GM21723 (cell line): Measurements from ENCODE around the gene SEMA4C.
"Not testable (repeated sequence)": the region's sequence is repeated elsewhere in the genome, so short reads cannot be mapped to it uniquely, and the experiment has no call there.

ENCODE experiments used
- ATAC-seq: cut with Tn5 transposase; IDR thresholded peaks from one replicate; pipeline ENCODE4 v1.9.1; 2021; ENCODE audit warnings: mild to moderate bottlenecking, moderate library complexity; ENCODE audit not compliant: unreplicated experiment

SEMA4C gene

GRCh38 chr2:96866986-96867755 lies 2.7 kb downstream of the SEMA4C start:
- no peak for ATAC-seq

GRCh38 chr2:96866586-96866985 lies 3.3 kb downstream of the SEMA4C start:
- ATAC-seq = no peak

- ATAC-seq = no peak
Measured at GRCh38 chr2:96866149-96866548, 3.7 kb downstream of the SEMA4C start.

- no peak for ATAC-seq
Measured at GRCh38 chr2:96865654-96866053, 4.2 kb downstream of the SEMA4C start.

- ATAC-seq = no peak
Measured at GRCh38 chr2:96864343-96865091, 5.4 kb downstream of the SEMA4C start.

GRCh38 chr2:96863575-96864342 lies 6.1 kb downstream of the SEMA4C start:
- ATAC-seq = no peak

- not testable (repeated sequence) for ATAC-seq
Measured at GRCh38 chr2:96863056-96863455, 6.8 kb downstream of the SEMA4C start.

- ATAC-seq = no peak
Measured at GRCh38 chr2:96861074-96861473, 8.8 kb downstream of the SEMA4C start.

GRCh38 chr2:96860065-96861029 lies 9.5 kb downstream of the SEMA4C start:
- no peak for ATAC-seq

GRCh38 chr2:96859681-96860064 lies 10.2 kb downstream of the SEMA4C start:
- ATAC-seq = no peak

GRCh38 chr2:96859099-96859649 lies 10.7 kb downstream of the SEMA4C start:
- no peak for ATAC-seq

GRCh38 chr2:96857667-96858372 lies 12.1 kb downstream of the SEMA4C start, which contains the start of gene ANKRD39:
Gene ANKRD39, minus strand, starts transcription at chr2:96858016. Its CDS starts 29 bp downstream, at chr2:96857987.
- peak; percentile 93 for ATAC-seq

GRCh38 chr2:96856776-96857666 lies 12.9 kb downstream of the SEMA4C start:
- peak; percentile 36 for ATAC-seq

GRCh38 chr2:96853321-96853720 lies 16.6 kb downstream of the SEMA4C start:
- no peak for ATAC-seq

GRCh38 chr2:96852667-96853066 lies 17.2 kb downstream of the SEMA4C start:
- ATAC-seq = no peak

GRCh38 chr2:96848264-96848663 lies 21.6 kb downstream of the SEMA4C start:
- no peak for ATAC-seq

- ATAC-seq = no peak
Measured at GRCh38 chr2:96847586-96847985, 22.3 kb downstream of the SEMA4C start.

- ATAC-seq = no peak
Measured at GRCh38 chr2:96846825-96847224, 23.1 kb downstream of the SEMA4C start.
